Suprapubic skin (tissue), 4 donors: ENCODE measurements around the gene HYKK.
"Not testable (repeated sequence)": the region's sequence is repeated elsewhere in the genome, so short reads cannot be mapped to it uniquely, and the experiment has no call there.

ENCODE experiments used
- CTCF ChIP-seq, 2 donors: fragments of 200-600 bp in 1 of 2; fragments of 450-650 bp in 1 of 2; sonication (generic) in 1 of 2; IDR thresholded peaks; one replicate each; pipeline ENCODE4 v1.5.1; 2016 to 2019; ENCODE audit warnings: antibody characterized with exemption in 2 of 2, mild to moderate bottlenecking in 1 of 2, moderate library complexity in 1 of 2
- EP300 ChIP-seq: sonication (generic); formaldehyde crosslinking; IDR thresholded peaks from one replicate; pipeline ENCODE4 v1.6.1; 2017; ENCODE audit warnings: antibody characterized with exemption
- POLR2A ChIP-seq, 2 donors: fragments of 450-650 bp; IDR thresholded peaks; one replicate each; pipeline ENCODE4 v1.6.1; 2017; ENCODE audit warnings: antibody characterized with exemption in 2 of 2, mild to moderate bottlenecking in 2 of 2, moderate library complexity in 2 of 2
- POLR2AphosphoS5 ChIP-seq, 3 donors: sonication (generic); formaldehyde crosslinking; IDR thresholded peaks; one replicate each; pipeline ENCODE4 v1.6.1; 2017; ENCODE audit warnings: antibody characterized with exemption in 3 of 3

- TF ChIP-seq CTCF (IDR thresholded peaks at IDR 0.05); POLR2A (IDR thresholded peaks at IDR 0.05); EP300; POLR2AphosphoS5 (IDR thresholded peaks at IDR 0.05): not testable (repeated sequence)
These were observed 32.2 kb downstream of the HYKK start for GRCh38 chr15:78539464-78540140.
